Ovary (tissue), 3 donors: Measurements from ENCODE around the gene KIAA0586.

Source experiments
- CTCF ChIP-seq, 3 donors: fragments of 450-650 bp in 2 of 3; fragments of 200-600 bp in 1 of 3; IDR thresholded peaks; one replicate each; pipeline versions ENCODE4 v1.5.1 to v1.8.0; 2016 to 2022; ENCODE audit warnings: antibody characterized with exemption in 3 of 3, mild to moderate bottlenecking in 1 of 3
- EP300 ChIP-seq: sonication (generic); formaldehyde crosslinking; IDR thresholded peaks from one replicate; pipeline ENCODE4 v1.6.1; 2017; ENCODE audit warnings: antibody characterized with exemption
- POLR2A ChIP-seq: fragments of 450-650 bp; IDR thresholded peaks from one replicate; pipeline ENCODE4 v1.6.1; 2017; ENCODE audit warnings: antibody characterized with exemption, mild to moderate bottlenecking, moderate library complexity
- donor health status: DM: no; HTN: no; CAD: no.

GRCh38 chr14:58414845-58415244 is 12.7 kb upstream of the KIAA0586 start:
- TF ChIP-seq POLR2A = no peak
- no peak for TF ChIP-seq CTCF (IDR thresholded peaks at IDR 0.05)
- no peak for TF ChIP-seq EP300
